SK-N-MC (cell line): Measurements from ENCODE around the gene SPDYC.

Experiments
- EZH2 ChIP-seq: fragments of 200-600 bp; sonication (generic); IDR thresholded peaks from one replicate; pipeline ENCODE4 v1.6.1; 2017; ENCODE audit warnings: antibody characterized with exemption
- FOXP2 ChIP-seq: optimal IDR thresholded peaks from 2 replicates; pipeline ENCODE3; 2011; ENCODE audit warnings: mild to moderate bottlenecking, moderate library complexity; ENCODE audit not compliant: insufficient read depth; ENCODE audit errors: extremely low read length, control extremely low read depth
- POLR2AphosphoS5 ChIP-seq: IDR thresholded peaks from 2 replicates; pipeline ENCODE4 v1.6.1; 2012; ENCODE audit warnings: mild to moderate bottlenecking, low read depth, low read length, borderline replicate concordance

DNA sequence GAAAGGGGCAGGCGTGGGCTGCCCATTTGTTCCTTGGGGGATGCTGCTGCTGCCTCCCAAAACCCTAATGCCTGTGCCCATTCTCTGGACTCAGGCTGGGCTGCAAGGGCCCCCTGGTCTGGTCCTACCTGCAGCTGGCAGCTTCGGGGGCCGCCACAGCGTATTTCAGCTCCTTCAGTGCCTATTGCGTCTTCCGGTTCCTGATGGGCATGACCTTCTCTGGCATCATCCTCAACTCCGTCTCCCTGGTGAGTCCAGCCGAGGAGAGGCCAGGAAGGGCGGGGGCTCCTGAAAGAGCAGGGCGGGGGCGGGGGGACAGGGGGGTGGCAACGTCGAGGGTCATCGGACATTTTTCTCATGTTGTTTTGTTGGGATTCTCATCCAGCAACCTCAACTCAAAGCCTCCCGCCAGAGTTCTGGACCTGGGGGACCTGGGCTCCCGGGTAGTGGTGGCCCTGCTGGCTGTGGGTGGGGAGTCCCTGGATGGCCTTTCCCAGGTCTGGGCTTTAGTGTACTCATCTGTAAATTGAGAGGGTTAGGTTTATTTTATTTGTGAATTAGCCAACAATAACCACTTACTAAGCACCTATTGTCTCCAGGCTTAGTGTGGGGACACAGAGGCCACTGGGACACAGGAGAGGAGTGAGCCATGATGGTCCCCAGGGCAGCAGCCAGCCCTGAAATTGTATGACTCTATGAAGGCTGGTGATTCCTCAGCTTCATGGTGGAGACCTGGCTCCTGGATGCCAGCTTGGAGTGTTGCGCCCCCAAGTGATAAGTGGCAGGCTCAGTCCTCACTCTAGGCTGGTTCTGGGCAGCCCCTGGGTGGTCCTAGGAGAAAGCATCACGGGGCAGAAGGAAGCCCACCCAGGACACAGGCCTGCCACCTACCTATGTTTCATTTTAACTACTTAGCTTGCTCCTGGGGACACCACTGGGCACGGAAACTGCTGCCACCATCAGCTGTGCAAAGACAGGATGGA is 47.7 kb downstream of the SPDYC start:
- no peak for TF ChIP-seq POLR2AphosphoS5
- TF ChIP-seq EZH2 = no peak
- TF ChIP-seq FOXP2 = no peak
